CD8-positive, alpha-beta memory T cell (primary cell): Measurements from ENCODE around the gene CD247. TPM values are rescaled to one million over a fixed set of nuclear protein-coding genes. Genes with fewer than 3 reads are reported as not detected.

Source experiments
- CTCF ChIA-PET: fragments of 350-600 bp; sonication (Branson Sonifier 250); formaldehyde crosslinking; loops from one replicate; lab custom pipeline; 2021; ENCODE audit warnings: antibody characterized with exemption; lab: Charles Lee
- POLR2A ChIA-PET: fragments of 350-600 bp; sonication (Branson Sonifier 250); formaldehyde crosslinking; loops from one replicate; lab custom pipeline; 2021; ENCODE audit warnings: antibody characterized with exemption; lab: Charles Lee
- DNase-seq, 5 donors: peaks; one replicate each; pipeline versions ENCODE4 v3.0.0 to v3.0.0-alpha.2; 2020 to 2022; ENCODE audit warnings: mixed read lengths in 1 of 5
- H3K27ac ChIP-seq: one replicate; pipeline ENCODE4 v1.7.0; 2013; ENCODE audit warnings: low read depth, mild to moderate bottlenecking, low read length, moderate library complexity
- H3K27me3 ChIP-seq: 2 replicates; pipeline ENCODE4 v1.7.0; 2013; ENCODE audit warnings: low read length, mild to moderate bottlenecking; ENCODE audit not compliant: insufficient read depth, poor library complexity, severe bottlenecking
- H3K36me3 ChIP-seq: 2 replicates; pipeline ENCODE4 v1.7.0; 2013; ENCODE audit warnings: mild to moderate bottlenecking, low read length, moderate library complexity; ENCODE audit not compliant: insufficient read depth
- H3K4me1 ChIP-seq: 2 replicates; pipeline ENCODE4 v1.7.0; 2013; ENCODE audit warnings: mild to moderate bottlenecking, low read length, moderate library complexity; ENCODE audit not compliant: insufficient read depth
- H3K4me3 ChIP-seq: 2 replicates; pipeline ENCODE4 v1.7.0; 2013; ENCODE audit warnings: mild to moderate bottlenecking, low read length
- H3K9me3 ChIP-seq: 2 replicates; pipeline ENCODE4 v1.7.0; 2013; ENCODE audit warnings: mild to moderate bottlenecking, low read length
- H3K27ac Mint-ChIP-seq, 8 donors: one replicate each; pipeline ENCODE4 v1.8.0; 2020 to 2021; ENCODE audit warnings: mixed read lengths in 8 of 8, mild to moderate bottlenecking in 6 of 8, inconsistent platforms in 3 of 8, moderate library complexity in 3 of 8
- H3K27me3 Mint-ChIP-seq, 2 donors: one replicate each; pipeline ENCODE4 v1.8.0; 2020 to 2021; ENCODE audit warnings: mixed read lengths in 2 of 2, mild to moderate bottlenecking in 1 of 2, moderate library complexity in 1 of 2
- H3K36me3 Mint-ChIP-seq, 3 donors: one replicate each; pipeline ENCODE4 v1.8.0; 2020 to 2021; ENCODE audit warnings: mixed read lengths in 3 of 3, inconsistent platforms in 1 of 3, mild to moderate bottlenecking in 1 of 3
- H3K4me1 Mint-ChIP-seq, 3 donors: one replicate each; pipeline ENCODE4 v1.8.0; 2020 to 2021; ENCODE audit warnings: mixed read lengths in 3 of 3, inconsistent platforms in 1 of 3, mild to moderate bottlenecking in 1 of 3
- H3K4me3 Mint-ChIP-seq, 7 donors: one replicate each; pipeline ENCODE4 v1.8.0; 2020 to 2021; ENCODE audit warnings: mixed read lengths in 7 of 7, mild to moderate bottlenecking in 6 of 7, moderate library complexity in 4 of 7, inconsistent platforms in 2 of 7
- H3K9me3 Mint-ChIP-seq, 5 donors: one replicate each; pipeline ENCODE4 v1.8.0; 2020 to 2022; ENCODE audit warnings: mixed read lengths in 5 of 5, mild to moderate bottlenecking in 3 of 5, moderate library complexity in 2 of 5, inconsistent platforms in 1 of 5
- polyA plus RNA-seq: library from polyadenylated mRNA; unstranded; fragments of 300-500 nt; fragmentation: Illumina TruSeq; gene quantifications from one replicate; pipeline ENCODE4 v1.2.3, GENCODE V29; 2021
- total RNA-seq, 2 experiments: library from RNA; stranded (reverse); gene quantifications; one replicate each; pipeline ENCODE4 v1.2.3, GENCODE V29; 2021

Gene CD247
- total and polyA plus RNA-seq, 3 experiments from 2014 or later: 130 to 395 (median 133) TPM

- H3K36me3 ChIP-seq: peaks cover 12% of the 10 kb centered on the region
- Mint-ChIP-seq H3K4me3 (no peak overlapping the region), H3K27ac (no peak overlapping the region), H3K9me3 (no peaks in the 10 kb centered on the region), H3K36me3 (peaks cover 0 to 40% (median 18%) of the 10 kb centered on the region in 3 donors), H3K27me3 (no peaks in the 10 kb centered on the region), H3K4me1 (peaks cover 14 to 29% (median 27%) of the 10 kb centered on the region in 3 donors)
- no peaks in the 10 kb centered on the region for H3K27me3 ChIP-seq
- no peak overlapping the region for H3K4me3 ChIP-seq
- H3K9me3 ChIP-seq: no peaks in the 10 kb centered on the region
- CTCF ChIA-PET: interaction anchor here (1.5 to 1.6 kb wide), 3 partner anchors 11 to 76 kb away, joined by 3 read pairs; no protein-coding TSS in a partner anchor
- no peak overlapping the region for H3K27ac ChIP-seq
- no peak for DNase-seq
- peaks cover 7% of the 10 kb centered on the region for H3K4me1 ChIP-seq
- POLR2A ChIA-PET: no interaction called here
These were observed 28.6 kb upstream of the CD247 start for GRCh38 chr1:167546935-167547334.

GRCh38 chr1:167545349-167545748 is 27.0 kb upstream of the CD247 start:
- CTCF ChIA-PET: no interaction called here
- POLR2A ChIA-PET: no interaction called here
- H3K4me3 Mint-ChIP-seq: no peak overlapping the region
- peaks cover 0 to 47% (median 18%) of the 10 kb centered on the region in 3 donors for H3K36me3 Mint-ChIP-seq
- H3K27ac Mint-ChIP-seq: no peak overlapping the region
- H3K9me3 Mint-ChIP-seq: no peaks in the 10 kb centered on the region
- Histone ChIP-seq H3K4me1 (no peaks in the 10 kb centered on the region), H3K27me3 (no peaks in the 10 kb centered on the region), H3K9me3 (no peaks in the 10 kb centered on the region), H3K27ac (no peak overlapping the region), H3K36me3 (peaks cover 12% of the 10 kb centered on the region), H3K4me3 (no peak overlapping the region)
- peaks cover 4 to 18% (median 16%) of the 10 kb centered on the region in 3 donors for H3K4me1 Mint-ChIP-seq
- DNase-seq: no peak
- no peaks in the 10 kb centered on the region for H3K27me3 Mint-ChIP-seq

- Histone ChIP-seq H3K27ac (no peak overlapping the region), H3K9me3 (no peaks in the 10 kb centered on the region), H3K4me1 (no peaks in the 10 kb centered on the region), H3K27me3 (no peaks in the 10 kb centered on the region), H3K4me3 (no peak overlapping the region), H3K36me3 (peaks cover 12% of the 10 kb centered on the region)
- peak overlapping the region in 2 of 8 donors; percentile 37 to 80 for H3K27ac Mint-ChIP-seq
- H3K27me3 Mint-ChIP-seq: no peaks in the 10 kb centered on the region
- H3K4me1 Mint-ChIP-seq: peaks cover 2 to 19% (median 14%) of the 10 kb centered on the region in 3 donors
- no peaks in the 10 kb centered on the region for H3K9me3 Mint-ChIP-seq
- no peak for DNase-seq
- H3K4me3 Mint-ChIP-seq: no peak overlapping the region
- ChIA-PET POLR2A (no interaction called here), CTCF (no interaction called here)
- H3K36me3 Mint-ChIP-seq: peaks cover 0 to 47% (median 18%) of the 10 kb centered on the region in 3 donors
These were observed 26.2 kb upstream of the CD247 start for GRCh38 chr1:167544447-167545093.

- Histone ChIP-seq H3K4me3 (no peak overlapping the region), H3K4me1 (no peaks in the 10 kb centered on the region), H3K27ac (no peak overlapping the region), H3K9me3 (no peaks in the 10 kb centered on the region), H3K36me3 (peaks cover 12% of the 10 kb centered on the region), H3K27me3 (no peaks in the 10 kb centered on the region)
- Mint-ChIP-seq H3K36me3 (peaks cover 0 to 47% (median 18%) of the 10 kb centered on the region in 3 donors), H3K4me3 (no peak overlapping the region), H3K27ac (no peak overlapping the region), H3K4me1 (peaks cover 4 to 22% (median 19%) of the 10 kb centered on the region in 3 donors), H3K27me3 (no peaks in the 10 kb centered on the region), H3K9me3 (no peaks in the 10 kb centered on the region)
- DNase-seq: no peak
- CTCF ChIA-PET: interaction anchor here (0.6 to 4.1 kb wide), 6 partner anchors 9 to 276 kb away, joined by 3 to 21 read pairs (median 4); partner anchors contain the start of gene CREG1
- POLR2A ChIA-PET: no interaction called here
These were observed 25.1 kb upstream of the CD247 start for GRCh38 chr1:167543199-167543990.

GRCh38 chr1:167542109-167543032 is 24.0 kb upstream of the CD247 start:
- Mint-ChIP-seq H3K27me3 (no peaks in the 10 kb centered on the region), H3K9me3 (no peaks in the 10 kb centered on the region), H3K36me3 (peaks cover 0 to 40% (median 14%) of the 10 kb centered on the region in 3 donors), H3K27ac (no peak overlapping the region), H3K4me3 (no peak overlapping the region), H3K4me1 (peaks cover 4 to 22% (median 19%) of the 10 kb centered on the region in 3 donors)
- ChIA-PET CTCF (interaction anchor here (0.9 to 4.1 kb wide), 8 partner anchors 8 to 275 kb away, joined by 3 to 24 read pairs (median 8); partner anchors contain the start of genes CD247 and CREG1), POLR2A (interaction anchor here (0.6 kb wide), 1 partner anchor 265 kb away, joined by 3 read pairs; no protein-coding TSS in a partner anchor)
- H3K27ac ChIP-seq: no peak overlapping the region
- no peaks in the 10 kb centered on the region for H3K4me1 ChIP-seq
- H3K9me3 ChIP-seq: no peaks in the 10 kb centered on the region
- H3K36me3 ChIP-seq: peaks cover 12% of the 10 kb centered on the region
- H3K27me3 ChIP-seq: no peaks in the 10 kb centered on the region
- DNase-seq: no peak
- H3K4me3 ChIP-seq: no peak overlapping the region

GRCh38 chr1:167541610-167542009 is 23.3 kb upstream of the CD247 start:
- no peaks in the 10 kb centered on the region for H3K27me3 Mint-ChIP-seq
- no peaks in the 10 kb centered on the region for H3K9me3 Mint-ChIP-seq
- Histone ChIP-seq H3K4me3 (no peak overlapping the region), H3K4me1 (no peaks in the 10 kb centered on the region), H3K27me3 (no peaks in the 10 kb centered on the region), H3K36me3 (peaks cover 12% of the 10 kb centered on the region), H3K27ac (no peak overlapping the region), H3K9me3 (no peaks in the 10 kb centered on the region)
- ChIA-PET POLR2A (interaction anchor here (0.6 kb wide), 1 partner anchor 266 kb away, joined by 3 read pairs; no protein-coding TSS in a partner anchor), CTCF (interaction anchor here (0.9 to 4.1 kb wide), 13 partner anchors 9 to 274 kb away, joined by 3 to 24 read pairs (median 7); partner anchors contain the start of genes CD247 and CREG1)
- peaks cover 0 to 33% (median 10%) of the 10 kb centered on the region in 3 donors for H3K36me3 Mint-ChIP-seq
- H3K4me1 Mint-ChIP-seq: peaks cover 4 to 22% (median 19%) of the 10 kb centered on the region in 3 donors
- no peak overlapping the region for H3K4me3 Mint-ChIP-seq
- DNase-seq: no peak
- H3K27ac Mint-ChIP-seq: no peak overlapping the region

GRCh38 chr1:167541003-167541402 is 22.7 kb upstream of the CD247 start:
- no peak for DNase-seq

More at GRCh38 chr1:167541003-167541402, 22.7 kb upstream of the CD247 start:
- CTCF ChIA-PET: interaction anchor here (0.7 to 4.1 kb wide), 22 partner anchors 8 to 276 kb away, joined by 3 to 24 read pairs (median 6); partner anchors contain the start of genes CD247 and CREG1
- Mint-ChIP-seq H3K4me3 (no peak overlapping the region), H3K36me3 (peaks cover 0 to 30% (median 10%) of the 10 kb centered on the region in 3 donors), H3K27me3 (no peaks in the 10 kb centered on the region), H3K27ac (no peak overlapping the region), H3K4me1 (peaks cover 4 to 22% (median 19%) of the 10 kb centered on the region in 3 donors), H3K9me3 (no peaks in the 10 kb centered on the region)
- H3K9me3 ChIP-seq: no peaks in the 10 kb centered on the region
- no peaks in the 10 kb centered on the region for H3K27me3 ChIP-seq
- no peaks in the 10 kb centered on the region for H3K4me1 ChIP-seq
- peaks cover 10% of the 10 kb centered on the region for H3K36me3 ChIP-seq
- H3K27ac ChIP-seq: no peak overlapping the region
- H3K4me3 ChIP-seq: no peak overlapping the region
- POLR2A ChIA-PET: no interaction called here
